HG03342 (cell line): Measurements from ENCODE around the gene DUSP6.

Experiments used
- ATAC-seq: cut with Tn5 transposase; IDR thresholded peaks from one replicate; pipeline ENCODE4 v1.9.1; 2021; ENCODE audit warnings: mild to moderate bottlenecking, moderate library complexity; ENCODE audit not compliant: unreplicated experiment

DUSP6 gene

DNA sequence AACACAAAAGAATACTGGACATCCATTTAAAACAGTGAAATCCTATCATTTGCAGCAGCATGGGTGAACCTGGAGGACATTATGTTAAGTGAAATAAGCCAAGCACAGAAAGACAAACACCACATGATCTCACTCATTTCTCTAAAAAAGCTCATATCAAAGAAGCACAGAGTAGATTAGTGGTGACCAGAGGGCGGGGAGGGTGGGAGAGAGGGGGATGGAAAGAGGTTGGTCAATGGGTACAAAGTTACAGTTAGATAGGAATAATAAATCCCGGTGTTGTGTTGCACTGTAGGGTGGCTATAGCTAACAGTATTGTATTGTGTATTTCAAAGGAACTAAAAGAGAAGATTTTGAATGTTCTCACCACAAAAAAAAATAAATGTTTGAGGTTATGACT lies 52.4 kb downstream of the DUSP6 start:
- no peak for ATAC-seq

DNA sequence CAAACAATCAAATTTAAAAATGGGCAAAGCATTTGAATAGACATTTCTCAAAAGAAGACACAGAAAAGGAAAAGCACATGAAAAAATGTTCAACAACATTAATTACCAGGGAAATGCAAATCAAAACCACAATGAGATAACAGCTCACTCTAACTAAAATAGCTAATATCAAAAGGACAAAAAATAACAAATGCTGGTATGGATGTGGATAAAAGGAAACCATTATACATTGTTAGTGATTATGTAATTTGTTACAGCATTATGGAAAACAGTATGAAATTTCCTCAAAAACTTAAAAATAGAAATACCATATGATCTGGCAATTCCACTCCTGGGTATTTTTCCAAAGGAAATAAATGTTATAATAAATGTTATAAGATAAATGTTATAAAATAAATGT lies 52.9 kb downstream of the DUSP6 start:
- no peak for ATAC-seq
